ENCODE measurements around the gene TRPC3.

DNA sequence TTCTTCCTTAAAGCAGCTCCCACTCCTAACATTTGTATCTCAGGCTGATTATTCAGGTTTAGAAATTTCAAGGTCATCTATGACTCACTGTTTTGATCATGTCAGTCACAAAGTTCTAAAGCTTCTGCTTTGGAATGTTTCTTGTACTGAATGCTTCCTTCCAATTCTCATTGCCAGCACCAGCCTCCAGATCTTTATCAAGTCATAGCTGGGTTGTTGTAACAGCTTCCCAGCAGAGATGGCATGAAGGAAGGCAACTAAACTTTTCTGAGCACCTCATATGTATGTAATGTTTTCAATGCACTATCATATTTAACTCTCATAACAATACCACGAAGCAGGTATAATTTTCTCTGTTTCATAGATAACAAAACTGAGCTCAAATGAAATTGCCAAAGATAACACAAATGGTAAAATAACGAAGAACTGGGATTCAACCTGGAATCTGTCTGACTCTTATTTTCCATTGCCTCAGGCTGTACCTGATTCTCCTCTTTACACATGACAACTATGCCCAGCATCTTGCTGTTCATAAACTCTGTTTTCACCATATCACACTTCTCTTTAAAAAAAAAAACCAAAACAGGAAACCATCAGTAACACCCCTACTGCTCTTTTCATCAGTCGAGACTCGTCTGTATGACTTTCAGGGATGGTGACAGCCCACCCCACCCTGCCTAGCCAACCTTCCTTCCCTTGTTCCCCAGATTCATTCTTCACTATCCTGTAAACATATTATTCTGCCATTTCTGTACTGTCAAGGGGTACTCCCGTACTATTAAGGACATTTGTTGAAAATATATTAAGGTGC is 13.4 kb downstream of the TRPC3 start:
- TF ChIP-seq, protein P1, sequence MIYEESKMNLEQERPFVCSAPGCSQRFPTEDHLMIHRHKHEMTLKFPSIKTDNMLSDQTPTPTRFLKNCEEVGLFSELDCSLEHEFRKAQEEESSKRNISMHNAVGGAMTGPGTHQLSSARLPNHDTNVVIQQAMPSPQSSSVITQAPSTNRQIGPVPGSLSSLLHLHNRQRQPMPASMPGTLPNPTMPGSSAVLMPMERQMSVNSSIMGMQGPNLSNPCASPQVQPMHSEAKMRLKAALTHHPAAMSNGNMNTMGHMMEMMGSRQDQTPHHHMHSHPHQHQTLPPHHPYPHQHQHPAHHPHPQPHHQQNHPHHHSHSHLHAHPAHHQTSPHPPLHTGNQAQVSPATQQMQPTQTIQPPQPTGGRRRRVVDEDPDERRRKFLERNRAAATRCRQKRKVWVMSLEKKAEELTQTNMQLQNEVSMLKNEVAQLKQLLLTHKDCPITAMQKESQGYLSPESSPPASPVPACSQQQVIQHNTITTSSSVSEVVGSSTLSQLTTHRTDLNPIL (CRISPR knock-in tag; IDR thresholded peaks at IDR 0.05; ENCODE audit: low read depth): no peak
- TF ChIP-seq SNAI2 (CRISPR knock-in tag; IDR thresholded peaks at IDR 0.05): no peak
- no peak for TF ChIP-seq RARB (CRISPR knock-in tag; IDR thresholded peaks at IDR 0.05)
- TF ChIP-seq ARNTL (CRISPR knock-in tag; IDR thresholded peaks at IDR 0.05; ENCODE audit: borderline replicate concordance, low read depth): no peak
- no peak for TF ChIP-seq ESRRG (CRISPR knock-in tag; IDR thresholded peaks at IDR 0.05)
- TF ChIP-seq ZFP3 (CRISPR knock-in tag; IDR thresholded peaks at IDR 0.05): no peak
- TF ChIP-seq CSDC2 (CRISPR knock-in tag; IDR thresholded peaks at IDR 0.05): no peak
- TF ChIP-seq ZC3H10 (CRISPR knock-in tag; IDR thresholded peaks at IDR 0.05): no peak
- TF ChIP-seq ZFP30 (CRISPR knock-in tag; IDR thresholded peaks at IDR 0.05): no peak
- TF ChIP-seq OSR1 (CRISPR knock-in tag; IDR thresholded peaks at IDR 0.05): no peak
- TF ChIP-seq ISL1 (CRISPR knock-in tag; IDR thresholded peaks at IDR 0.05): no peak
- no peak for TF ChIP-seq GLIS3 (CRISPR knock-in tag; IDR thresholded peaks at IDR 0.05)
- no peak for TF ChIP-seq CSRNP3 (CRISPR knock-in tag; IDR thresholded peaks at IDR 0.05)
- TF ChIP-seq, protein P2, sequence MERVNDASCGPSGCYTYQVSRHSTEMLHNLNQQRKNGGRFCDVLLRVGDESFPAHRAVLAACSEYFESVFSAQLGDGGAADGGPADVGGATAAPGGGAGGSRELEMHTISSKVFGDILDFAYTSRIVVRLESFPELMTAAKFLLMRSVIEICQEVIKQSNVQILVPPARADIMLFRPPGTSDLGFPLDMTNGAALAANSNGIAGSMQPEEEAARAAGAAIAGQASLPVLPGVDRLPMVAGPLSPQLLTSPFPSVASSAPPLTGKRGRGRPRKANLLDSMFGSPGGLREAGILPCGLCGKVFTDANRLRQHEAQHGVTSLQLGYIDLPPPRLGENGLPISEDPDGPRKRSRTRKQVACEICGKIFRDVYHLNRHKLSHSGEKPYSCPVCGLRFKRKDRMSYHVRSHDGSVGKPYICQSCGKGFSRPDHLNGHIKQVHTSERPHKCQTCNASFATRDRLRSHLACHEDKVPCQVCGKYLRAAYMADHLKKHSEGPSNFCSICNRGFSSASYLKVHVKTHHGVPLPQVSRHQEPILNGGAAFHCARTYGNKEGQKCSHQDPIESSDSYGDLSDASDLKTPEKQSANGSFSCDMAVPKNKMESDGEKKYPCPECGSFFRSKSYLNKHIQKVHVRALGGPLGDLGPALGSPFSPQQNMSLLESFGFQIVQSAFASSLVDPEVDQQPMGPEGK (CRISPR knock-in tag; IDR thresholded peaks at IDR 0.05; ENCODE audit: borderline replicate concordance): no peak

Measured in SK-N-SH treated with all-trans-retinoic acid at 6 μM for 48 hours (cell line).